ENCODE data around the gene PARD3. TPM values are rescaled to one million over a fixed set of nuclear protein-coding genes. Genes with fewer than 3 reads are reported as not detected.

PARD3 gene
- total and polyA plus RNA-seq, 7 donors, result 20.2 to 84.4 (median 53.4) TPM

DNA sequence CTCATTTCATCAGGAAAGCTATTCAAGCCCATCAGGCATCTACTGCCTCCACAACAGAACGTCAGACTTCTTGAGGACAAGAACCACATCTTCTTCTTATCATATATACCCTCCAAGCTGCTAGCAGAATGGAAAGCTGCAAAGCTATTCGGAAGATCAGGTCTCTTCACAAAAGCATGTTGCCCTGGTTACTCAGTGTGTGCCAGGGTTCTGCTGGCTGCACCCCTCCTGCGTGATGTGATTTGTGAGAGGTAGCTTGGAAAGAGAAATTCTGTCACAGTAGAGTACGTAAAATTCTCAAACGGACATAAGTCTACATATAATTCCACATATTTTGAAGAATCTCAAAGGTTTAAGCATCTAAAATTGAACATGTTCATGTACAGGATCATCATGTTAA is 681.7 kb downstream of the PARD3 start:
- Histone ChIP-seq H3K9me3 (no peaks in the 10 kb centered on the region), H3K4me3 (no peak overlapping the region), H3K4me1 (no peaks in the 10 kb centered on the region), H3K36me3 (ENCODE audit: insufficient read depth in 1 of 2, low read depth in 1 of 2) (peaks cover 0 to 13% of the 10 kb centered on the region in 2 donors), H3K27ac (no peak overlapping the region), H3K27me3 (ENCODE audit: insufficient read depth in 3 of 3, low read length in 2 of 3) (no peaks in the 10 kb centered on the region)
- no peak for DNase-seq
- TF ChIP-seq, protein P1, sequence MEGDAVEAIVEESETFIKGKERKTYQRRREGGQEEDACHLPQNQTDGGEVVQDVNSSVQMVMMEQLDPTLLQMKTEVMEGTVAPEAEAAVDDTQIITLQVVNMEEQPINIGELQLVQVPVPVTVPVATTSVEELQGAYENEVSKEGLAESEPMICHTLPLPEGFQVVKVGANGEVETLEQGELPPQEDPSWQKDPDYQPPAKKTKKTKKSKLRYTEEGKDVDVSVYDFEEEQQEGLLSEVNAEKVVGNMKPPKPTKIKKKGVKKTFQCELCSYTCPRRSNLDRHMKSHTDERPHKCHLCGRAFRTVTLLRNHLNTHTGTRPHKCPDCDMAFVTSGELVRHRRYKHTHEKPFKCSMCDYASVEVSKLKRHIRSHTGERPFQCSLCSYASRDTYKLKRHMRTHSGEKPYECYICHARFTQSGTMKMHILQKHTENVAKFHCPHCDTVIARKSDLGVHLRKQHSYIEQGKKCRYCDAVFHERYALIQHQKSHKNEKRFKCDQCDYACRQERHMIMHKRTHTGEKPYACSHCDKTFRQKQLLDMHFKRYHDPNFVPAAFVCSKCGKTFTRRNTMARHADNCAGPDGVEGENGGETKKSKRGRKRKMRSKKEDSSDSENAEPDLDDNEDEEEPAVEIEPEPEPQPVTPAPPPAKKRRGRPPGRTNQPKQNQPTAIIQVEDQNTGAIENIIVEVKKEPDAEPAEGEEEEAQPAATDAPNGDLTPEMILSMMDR (IDR thresholded peaks at IDR 0.05), result no peak
- 96 to 98% (median 98%) methylated on average over 5 of the region's 5 CpGs for WGBS, 3 donors
- intact Hi-C loops (cut with DNase I), result no loop called here
- ATAC-seq, result no peak

DNA sequence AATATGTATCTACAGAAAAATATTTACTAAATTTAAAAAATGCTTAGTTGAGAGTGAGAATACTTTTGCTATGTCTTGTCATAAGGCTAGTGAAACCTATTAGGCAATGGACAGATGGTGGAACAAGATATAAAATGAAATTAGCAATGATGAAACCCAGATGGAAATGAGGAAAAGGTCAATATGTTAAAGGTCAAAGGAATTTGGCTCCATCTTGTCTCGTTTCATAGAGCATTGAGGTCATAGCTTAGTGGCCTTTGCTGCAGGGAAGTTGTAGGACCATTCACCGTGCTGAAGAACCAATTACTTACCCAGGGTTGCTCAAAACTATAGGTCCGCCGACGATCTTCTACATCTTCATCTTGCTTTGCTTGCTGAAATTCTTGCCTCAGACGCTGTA is 683.9 kb downstream of the PARD3 start:
- H3K4me3 ChIP-seq, result no peak overlapping the region
- WGBS, 3 donors, result 90 to 94% (median 91%) methylated on average over 6 of the region's 6 CpGs
- H3K36me3 ChIP-seq (ENCODE audit: insufficient read depth in 1 of 2, low read depth in 1 of 2), result peaks cover 0 to 14% of the 10 kb centered on the region in 2 donors
- ATAC-seq (no peak), DNase-seq (no peak)
- no peaks in the 10 kb centered on the region for H3K4me1 ChIP-seq
- no peaks in the 10 kb centered on the region for H3K9me3 ChIP-seq
- H3K27me3 ChIP-seq (ENCODE audit: insufficient read depth in 3 of 3, low read length in 2 of 3), result no peaks in the 10 kb centered on the region
- intact Hi-C loops (cut with DNase I), result no loop called here
- TF ChIP-seq, protein P1 (IDR thresholded peaks at IDR 0.05), result no peak
- H3K27ac ChIP-seq, result no peak overlapping the region

DNA sequence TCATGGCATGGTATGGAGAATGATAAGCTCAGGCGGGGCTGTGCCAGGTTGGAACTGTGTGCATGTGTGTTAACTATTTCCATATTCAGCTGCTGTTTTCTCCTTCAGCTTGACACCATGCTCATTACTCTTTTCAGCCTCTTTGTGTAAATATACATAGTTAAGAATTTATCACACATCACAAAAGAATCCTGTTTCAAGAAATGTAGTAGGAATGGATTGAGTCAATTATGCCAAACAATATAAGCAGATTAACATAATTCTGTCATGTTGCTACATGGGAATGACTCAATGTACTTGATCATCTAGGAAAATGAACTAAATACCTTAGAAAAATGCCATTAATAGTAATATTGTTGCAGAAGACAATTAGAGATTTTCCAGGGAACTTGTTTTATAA is 687.4 kb downstream of the PARD3 start:
- ATAC-seq (no peak), DNase-seq (no peak)
- TF ChIP-seq, protein P1 (IDR thresholded peaks at IDR 0.05), result no peak
- intact Hi-C loops (cut with DNase I), result no loop called here
- no peak overlapping the region for H3K27ac ChIP-seq
- peaks cover 0 to 2% (median 0%) of the 10 kb centered on the region in 3 donors for H3K27me3 ChIP-seq (ENCODE audit: insufficient read depth in 3 of 3, low read length in 2 of 3)
- H3K36me3 ChIP-seq (ENCODE audit: insufficient read depth in 1 of 2, low read depth in 1 of 2), result peaks cover 0 to 14% of the 10 kb centered on the region in 2 donors
- H3K4me1 ChIP-seq, result no peaks in the 10 kb centered on the region
- H3K4me3 ChIP-seq, result no peak overlapping the region
- no peaks in the 10 kb centered on the region for H3K9me3 ChIP-seq
- 88 to 100% (median 90%) methylated on average over 1 of the region's 1 CpG for WGBS, 3 donors

DNA sequence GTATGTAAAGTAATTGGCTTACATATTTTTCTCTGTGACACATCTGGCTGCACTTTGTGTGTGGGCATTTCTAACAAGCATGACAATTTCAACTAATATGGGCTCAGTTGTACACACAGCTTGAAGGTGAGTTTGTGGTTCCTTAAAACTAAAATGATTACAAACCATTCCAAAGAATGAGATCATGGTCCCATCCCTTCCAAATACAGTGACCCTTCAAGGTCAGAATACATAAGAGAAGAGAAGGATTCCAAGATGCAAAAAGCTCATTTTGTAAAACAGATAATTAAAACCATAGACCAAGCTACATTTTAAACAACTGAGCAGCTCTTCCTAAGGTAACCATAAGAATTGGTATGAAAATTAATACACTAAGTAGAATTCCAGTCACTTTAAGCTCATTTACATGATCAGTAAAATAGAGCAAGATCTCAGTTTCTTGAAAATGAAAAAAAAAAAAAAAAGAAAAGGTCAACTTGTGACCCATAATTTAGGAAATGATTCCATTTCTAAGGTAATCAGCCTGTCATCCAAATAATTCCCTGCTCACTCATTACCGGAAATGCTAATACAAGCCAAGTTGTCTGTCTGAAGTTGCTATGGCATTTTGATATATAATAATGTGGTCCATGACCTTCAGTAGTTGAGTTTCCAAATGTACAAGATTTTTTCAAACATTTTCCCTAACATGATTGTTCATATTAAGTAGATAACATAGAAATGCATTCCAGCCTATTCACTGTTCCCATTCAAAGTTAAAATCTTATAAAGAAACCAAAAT is 688.5 kb downstream of the PARD3 start:
- 79 to 85% (median 84%) methylated on average over 1 of the region's 1 CpG for WGBS, 3 donors
- H3K9me3 ChIP-seq, result no peaks in the 10 kb centered on the region
- TF ChIP-seq, protein P1 (IDR thresholded peaks at IDR 0.05), result no peak
- no peak for DNase-seq
- intact Hi-C loops (cut with DNase I), result no loop called here
- no peak overlapping the region for H3K27ac ChIP-seq
- peaks cover 3% of the 10 kb centered on the region for H3K4me1 ChIP-seq
- H3K4me3 ChIP-seq, result no peak overlapping the region
- no peak for ATAC-seq
- peaks cover 0 to 14% of the 10 kb centered on the region in 2 donors for H3K36me3 ChIP-seq (ENCODE audit: insufficient read depth in 1 of 2, low read depth in 1 of 2)
- H3K27me3 ChIP-seq (ENCODE audit: insufficient read depth in 3 of 3, low read length in 2 of 3), result peaks cover 0 to 2% (median 0%) of the 10 kb centered on the region in 3 donors
